ENCODE data around the gene PRRT3.
A peak's percentile ranks its signal among the peaks of the same experiment; 100 is the strongest.

The PRRT3 gene

GRCh38 chr3:9955611-9956352 is 3.6 kb upstream of the PRRT3 start:
- H3K27ac Mint-ChIP-seq: no peak overlapping the region
- H3K36me3 Mint-ChIP-seq (ENCODE audit: low read depth): no peaks in the 10 kb centered on the region
- DNase-seq (no peak), ATAC-seq (no peak)
- no peaks in the 10 kb centered on the region for H3K27me3 Mint-ChIP-seq
- H3K9me3 Mint-ChIP-seq: no peaks in the 10 kb centered on the region
- H3K4me1 Mint-ChIP-seq: peaks cover 16% of the 10 kb centered on the region
- H3K4me3 Mint-ChIP-seq: no peak overlapping the region

- ATAC-seq: no peak
- no peak for DNase-seq
- Mint-ChIP-seq H3K4me3 (no peak overlapping the region), H3K9me3 (no peaks in the 10 kb centered on the region), H3K27ac (no peak overlapping the region), H3K4me1 (peaks cover 22% of the 10 kb centered on the region), H3K27me3 (no peaks in the 10 kb centered on the region), H3K36me3 (ENCODE audit: low read depth) (no peaks in the 10 kb centered on the region)
Measured at GRCh38 chr3:9955067-9955502, 2.9 kb upstream of the PRRT3 start.

GRCh38 chr3:9951598-9951961 is 628 bp downstream of the PRRT3 start:
- H3K4me1 Mint-ChIP-seq: peaks cover 22% of the 10 kb centered on the region
- ATAC-seq (peak; percentile 22), DNase-seq (no peak)
- peak overlapping the region; percentile 85 for H3K4me3 Mint-ChIP-seq
- no peaks in the 10 kb centered on the region for H3K27me3 Mint-ChIP-seq
- peak overlapping the region; percentile 70 for H3K27ac Mint-ChIP-seq
- no peaks in the 10 kb centered on the region for H3K36me3 Mint-ChIP-seq (ENCODE audit: low read depth)
- H3K9me3 Mint-ChIP-seq: no peaks in the 10 kb centered on the region

GRCh38 chr3:9951126-9951525 is 1.1 kb downstream of the PRRT3 start:
- Mint-ChIP-seq H3K27me3 (no peaks in the 10 kb centered on the region), H3K9me3 (no peaks in the 10 kb centered on the region), H3K4me1 (peaks cover 24% of the 10 kb centered on the region), H3K27ac (peak overlapping the region; percentile 70), H3K4me3 (peak overlapping the region; percentile 85), H3K36me3 (ENCODE audit: low read depth) (no peaks in the 10 kb centered on the region)
- ATAC-seq (peak; percentile 42), DNase-seq (peak; percentile 36)

GRCh38 chr3:9949626-9950025 is 2.6 kb downstream of the PRRT3 start:
- Mint-ChIP-seq H3K27me3 (no peaks in the 10 kb centered on the region), H3K4me1 (peaks cover 26% of the 10 kb centered on the region), H3K36me3 (ENCODE audit: low read depth) (no peaks in the 10 kb centered on the region), H3K4me3 (no peak overlapping the region), H3K27ac (no peak overlapping the region), H3K9me3 (no peaks in the 10 kb centered on the region)
- no peak for DNase-seq
- no peak for ATAC-seq

GRCh38 chr3:9949115-9949514 is 3.1 kb downstream of the PRRT3 start:
- no peak overlapping the region for H3K27ac Mint-ChIP-seq

GRCh38 chr3:9948586-9948985 is 3.6 kb downstream of the PRRT3 start:
- no peak overlapping the region for H3K27ac Mint-ChIP-seq
- H3K27me3 Mint-ChIP-seq: no peaks in the 10 kb centered on the region
- H3K36me3 Mint-ChIP-seq (ENCODE audit: low read depth): no peaks in the 10 kb centered on the region
- no peak overlapping the region for H3K4me3 Mint-ChIP-seq
- no peaks in the 10 kb centered on the region for H3K9me3 Mint-ChIP-seq
- peaks cover 26% of the 10 kb centered on the region for H3K4me1 Mint-ChIP-seq
- no peak for DNase-seq
- ATAC-seq: no peak

More at GRCh38 chr3:9949115-9949514, 3.1 kb downstream of the PRRT3 start:
- Mint-ChIP-seq H3K36me3 (ENCODE audit: low read depth) (no peaks in the 10 kb centered on the region), H3K4me3 (no peak overlapping the region), H3K9me3 (no peaks in the 10 kb centered on the region), H3K4me1 (peaks cover 26% of the 10 kb centered on the region), H3K27me3 (no peaks in the 10 kb centered on the region)
- no peak for DNase-seq
- no peak for ATAC-seq

GRCh38 chr3:9947025-9947995 is 4.9 kb downstream of the PRRT3 start:
- DNase-seq (no peak), ATAC-seq (no peak)
- no peaks in the 10 kb centered on the region for H3K9me3 Mint-ChIP-seq
- no peak overlapping the region for H3K27ac Mint-ChIP-seq
- H3K4me3 Mint-ChIP-seq: no peak overlapping the region
- H3K4me1 Mint-ChIP-seq: peaks cover 22% of the 10 kb centered on the region
- H3K27me3 Mint-ChIP-seq: no peaks in the 10 kb centered on the region
- no peaks in the 10 kb centered on the region for H3K36me3 Mint-ChIP-seq (ENCODE audit: low read depth)

- H3K4me3 Mint-ChIP-seq: peak overlapping the region; percentile 80
- H3K4me1 Mint-ChIP-seq: peaks cover 16% of the 10 kb centered on the region
- no peaks in the 10 kb centered on the region for H3K36me3 Mint-ChIP-seq (ENCODE audit: low read depth)
- H3K27ac Mint-ChIP-seq: peak overlapping the region; percentile 73
- no peaks in the 10 kb centered on the region for H3K9me3 Mint-ChIP-seq
- peak; percentile 81 for DNase-seq
- peak; percentile 78 for ATAC-seq
- H3K27me3 Mint-ChIP-seq: no peaks in the 10 kb centered on the region
Measured at GRCh38 chr3:9946112-9947024, 5.8 kb downstream of the PRRT3 start.

- no peak for DNase-seq
- Mint-ChIP-seq H3K27ac (peak overlapping the region; percentile 63), H3K27me3 (no peaks in the 10 kb centered on the region), H3K4me1 (peaks cover 7% of the 10 kb centered on the region), H3K4me3 (peak overlapping the region; percentile 44), H3K9me3 (no peaks in the 10 kb centered on the region), H3K36me3 (ENCODE audit: low read depth) (peaks cover 2% of the 10 kb centered on the region)
- ATAC-seq: no peak
Measured at GRCh38 chr3:9945358-9945757, 6.8 kb downstream of the PRRT3 start.

- Mint-ChIP-seq H3K36me3 (ENCODE audit: low read depth) (peaks cover 2% of the 10 kb centered on the region), H3K27ac (no peak overlapping the region), H3K4me1 (peaks cover 4% of the 10 kb centered on the region), H3K27me3 (no peaks in the 10 kb centered on the region), H3K4me3 (no peak overlapping the region), H3K9me3 (no peaks in the 10 kb centered on the region)
- DNase-seq (no peak), ATAC-seq (no peak)
Measured at GRCh38 chr3:9944271-9944670, 7.9 kb downstream of the PRRT3 start.

GRCh38 chr3:9942934-9943690 is 9.1 kb downstream of the PRRT3 start:
- Mint-ChIP-seq H3K4me1 (peaks cover 4% of the 10 kb centered on the region), H3K4me3 (no peak overlapping the region), H3K27me3 (no peaks in the 10 kb centered on the region), H3K9me3 (no peaks in the 10 kb centered on the region), H3K27ac (no peak overlapping the region), H3K36me3 (ENCODE audit: low read depth) (peaks cover 2% of the 10 kb centered on the region)
- DNase-seq (no peak), ATAC-seq (no peak)

GRCh38 chr3:9942164-9942563 is 10.0 kb downstream of the PRRT3 start:
- no peak overlapping the region for H3K27ac Mint-ChIP-seq
- no peaks in the 10 kb centered on the region for H3K27me3 Mint-ChIP-seq

More at GRCh38 chr3:9942164-9942563, 10.0 kb downstream of the PRRT3 start:
- Mint-ChIP-seq H3K4me3 (no peak overlapping the region), H3K9me3 (no peaks in the 10 kb centered on the region), H3K4me1 (peaks cover 4% of the 10 kb centered on the region), H3K36me3 (ENCODE audit: low read depth) (peaks cover 2% of the 10 kb centered on the region)
- DNase-seq (no peak), ATAC-seq (no peak)

Measured in activated naive CD8-positive, alpha-beta T cell treated with anti-CD3 and anti-CD28 coated beads, Interleukin-2, amount 50 U/mL, for 24 hours (primary cell).